ENCODE data around the gene SLC2A8.

- TF ChIP-seq CTCF (IDR thresholded peaks at IDR 0.05) (no peak), EP300 (IDR thresholded peaks at IDR 0.05) (no peak), POLR2A (IDR thresholded peaks at IDR 0.05) (no peak), POLR2AphosphoS5 (IDR thresholded peaks at IDR 0.05) (no peak)
These were observed 26.0 kb upstream of the SLC2A8 start for GRCh38 chr9:127370672-127371648.
